ENCODE results near the gene ATXN7L1.

ATXN7L1 gene, protein sequence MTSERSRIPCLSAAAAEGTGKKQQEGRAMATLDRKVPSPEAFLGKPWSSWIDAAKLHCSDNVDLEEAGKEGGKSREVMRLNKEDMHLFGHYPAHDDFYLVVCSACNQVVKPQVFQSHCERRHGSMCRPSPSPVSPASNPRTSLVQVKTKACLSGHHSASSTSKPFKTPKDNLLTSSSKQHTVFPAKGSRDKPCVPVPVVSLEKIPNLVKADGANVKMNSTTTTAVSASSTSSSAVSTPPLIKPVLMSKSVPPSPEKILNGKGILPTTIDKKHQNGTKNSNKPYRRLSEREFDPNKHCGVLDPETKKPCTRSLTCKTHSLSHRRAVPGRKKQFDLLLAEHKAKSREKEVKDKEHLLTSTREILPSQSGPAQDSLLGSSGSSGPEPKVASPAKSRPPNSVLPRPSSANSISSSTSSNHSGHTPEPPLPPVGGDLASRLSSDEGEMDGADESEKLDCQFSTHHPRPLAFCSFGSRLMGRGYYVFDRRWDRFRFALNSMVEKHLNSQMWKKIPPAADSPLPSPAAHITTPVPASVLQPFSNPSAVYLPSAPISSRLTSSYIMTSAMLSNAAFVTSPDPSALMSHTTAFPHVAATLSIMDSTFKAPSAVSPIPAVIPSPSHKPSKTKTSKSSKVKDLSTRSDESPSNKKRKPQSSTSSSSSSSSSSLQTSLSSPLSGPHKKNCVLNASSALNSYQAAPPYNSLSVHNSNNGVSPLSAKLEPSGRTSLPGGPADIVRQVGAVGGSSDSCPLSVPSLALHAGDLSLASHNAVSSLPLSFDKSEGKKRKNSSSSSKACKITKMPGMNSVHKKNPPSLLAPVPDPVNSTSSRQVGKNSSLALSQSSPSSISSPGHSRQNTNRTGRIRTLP

DNA sequence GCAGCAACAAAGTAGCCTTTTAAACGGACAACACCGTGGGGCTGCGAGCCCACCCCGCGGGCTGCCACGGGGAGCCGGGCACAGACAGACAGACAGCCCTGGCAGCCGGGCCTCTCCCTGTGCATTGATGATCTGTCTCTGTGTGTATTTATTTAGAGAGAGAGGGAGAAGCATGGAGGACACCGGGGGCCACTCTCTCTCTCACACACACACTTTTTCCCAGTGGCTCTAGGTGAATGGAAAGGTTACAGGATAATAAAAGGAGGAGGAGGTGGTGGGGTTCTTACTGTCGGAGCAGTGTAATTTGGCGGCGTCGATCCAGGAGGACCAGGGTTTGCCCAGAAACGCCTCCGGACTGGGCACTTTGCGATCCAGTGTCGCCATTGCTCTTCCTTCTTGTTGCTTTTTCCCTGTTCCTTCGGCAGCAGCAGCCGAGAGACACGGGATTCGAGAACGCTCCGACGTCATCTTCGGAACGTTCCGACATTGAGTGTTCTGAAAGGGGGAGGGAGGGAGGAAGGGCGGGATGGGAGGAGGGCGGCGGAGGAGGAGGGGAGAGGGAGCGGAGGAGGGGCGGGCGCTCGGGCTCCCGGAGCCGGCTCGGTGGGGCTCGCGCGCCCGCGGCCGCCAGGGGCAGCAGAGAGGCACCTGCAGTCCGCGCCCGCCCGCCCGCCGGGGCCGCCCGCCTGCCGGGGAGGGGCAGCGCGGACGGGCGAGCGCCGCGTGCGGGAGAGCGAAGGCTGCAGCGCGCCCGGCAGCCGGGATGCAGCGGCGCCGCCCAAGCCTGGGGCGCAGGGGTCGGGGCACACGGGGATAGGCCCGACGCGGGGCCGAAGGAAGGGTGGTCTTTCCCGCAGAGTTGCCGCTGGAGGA, at the start of gene ATXN7L1:
ATXN7L1 (minus strand) TSS at position 509 of the 873 bp plus-strand sequence; CDS start at position 468, 41 bp downstream.
- DNase-seq = peak; percentile 98

DNA sequence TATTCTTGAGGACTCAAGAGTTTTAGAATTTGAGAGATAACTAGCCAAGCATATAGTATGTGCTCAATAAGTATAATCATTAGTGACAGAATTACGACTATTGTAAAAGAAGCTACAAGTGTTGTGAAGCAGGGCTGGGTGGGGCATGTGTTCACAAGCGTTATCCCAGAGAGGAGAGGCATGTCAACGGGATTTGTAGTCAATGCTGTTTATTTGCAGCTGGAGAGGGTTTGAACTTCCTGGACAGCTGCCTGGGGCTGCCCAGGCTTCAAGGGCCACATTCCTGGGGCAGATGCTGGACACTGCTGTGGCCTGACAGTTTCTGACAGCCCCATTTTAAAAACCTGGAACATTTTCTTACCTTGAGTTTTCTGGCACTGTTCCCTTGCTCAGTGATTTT, 49.7 kb upstream of the ATXN7L1 start:
- DNase-seq = no peak

DNA sequence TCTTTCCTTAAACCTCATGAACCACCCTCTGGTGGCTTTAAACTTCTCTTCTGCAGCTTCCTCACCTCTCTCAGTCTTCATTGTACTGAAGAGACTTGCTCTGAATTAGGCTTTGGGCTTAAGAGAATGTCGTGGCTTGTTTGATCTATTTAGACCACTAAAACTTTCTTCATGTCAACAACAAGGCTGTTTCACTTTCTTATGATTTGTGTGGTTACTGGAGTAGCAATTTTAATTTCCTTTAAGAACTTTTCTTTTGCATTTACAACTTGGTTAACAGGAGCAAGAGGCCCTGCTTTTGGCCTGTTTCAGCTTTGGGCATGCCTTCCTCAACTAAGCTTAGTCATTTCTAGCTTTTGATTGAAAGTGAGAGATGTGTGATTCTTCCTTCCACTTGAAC, 48.5 kb upstream of the ATXN7L1 start:
- no peak for DNase-seq

DNA sequence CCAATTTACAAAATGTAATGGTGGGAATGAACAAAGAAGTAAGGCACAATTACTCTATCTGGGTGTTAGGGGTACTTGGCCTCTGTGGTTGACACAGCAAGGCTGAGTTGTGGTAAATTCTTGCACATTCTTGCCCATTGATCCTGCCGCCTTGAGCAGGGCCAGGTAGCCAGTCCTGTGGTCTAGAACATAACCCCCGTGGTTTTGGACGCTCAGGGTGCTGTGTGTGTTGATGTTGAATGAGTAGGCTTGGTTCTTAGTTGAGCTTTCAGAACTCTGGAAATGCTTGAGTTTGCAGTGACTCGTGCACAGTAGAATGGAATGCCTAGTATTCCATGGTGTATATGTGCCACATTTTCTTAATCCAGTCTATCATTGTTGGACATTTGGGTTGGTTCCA, 44.4 kb upstream of the ATXN7L1 start:
- peak; percentile 40 for DNase-seq

DNA sequence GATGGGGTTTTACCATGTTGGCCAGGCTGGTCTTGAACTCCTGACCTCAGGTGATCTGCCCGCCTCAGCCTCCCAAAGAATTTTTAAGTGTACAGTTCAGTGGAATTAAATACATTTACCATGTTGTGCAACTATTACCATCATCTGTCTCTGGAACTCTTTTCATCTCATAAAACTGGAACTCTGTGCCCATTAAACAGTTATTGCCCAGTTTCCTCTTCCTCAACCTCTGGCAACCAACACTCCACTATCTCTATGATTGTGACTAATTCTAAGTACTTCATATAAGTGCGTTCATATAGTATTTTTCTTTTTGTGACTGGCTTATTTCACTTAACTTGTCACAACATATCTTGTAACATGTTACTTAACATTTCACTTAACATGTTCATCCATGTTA, 41.3 kb upstream of the ATXN7L1 start:
- no peak for DNase-seq

DNA sequence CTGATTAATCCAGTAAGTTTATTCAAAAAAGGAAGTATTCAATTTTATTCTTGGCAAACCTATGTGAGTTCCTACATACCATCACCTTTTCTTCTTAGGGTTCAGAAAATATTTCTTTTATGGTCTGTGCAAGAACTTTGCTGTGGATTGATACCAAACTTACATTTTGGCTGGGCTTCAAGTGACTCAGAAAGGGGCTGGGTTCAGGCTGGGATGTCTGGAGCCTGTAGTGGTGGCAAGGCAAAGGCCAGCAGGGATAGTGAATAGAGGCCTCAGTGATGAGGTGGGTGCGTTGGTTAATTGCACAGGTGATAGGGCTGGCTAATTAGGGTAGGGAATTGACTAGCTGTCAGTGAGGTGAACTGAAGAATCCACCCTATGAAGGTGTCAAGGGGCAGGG, 40.2 kb upstream of the ATXN7L1 start:
- peak; percentile 59 for DNase-seq

DNA sequence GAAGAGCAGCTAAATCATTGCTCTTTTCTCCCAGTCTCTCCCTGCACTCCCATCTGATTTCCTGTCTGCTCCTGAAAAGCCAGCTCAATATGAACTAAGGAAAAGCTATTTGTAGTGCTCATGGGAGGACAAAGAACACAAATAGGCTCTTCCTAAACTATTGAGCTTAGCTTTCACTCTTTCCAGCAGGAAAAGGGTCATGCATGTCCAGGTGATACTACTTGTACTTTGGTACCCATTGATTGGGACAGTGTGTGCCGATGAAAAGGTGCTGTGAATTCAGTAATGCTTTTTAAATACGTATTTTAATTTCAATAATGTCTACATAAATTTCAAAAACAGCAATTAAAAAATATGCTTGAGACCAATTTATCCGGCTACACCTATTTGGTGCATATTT, 37.5 kb upstream of the ATXN7L1 start:
- no peak for DNase-seq

DNA sequence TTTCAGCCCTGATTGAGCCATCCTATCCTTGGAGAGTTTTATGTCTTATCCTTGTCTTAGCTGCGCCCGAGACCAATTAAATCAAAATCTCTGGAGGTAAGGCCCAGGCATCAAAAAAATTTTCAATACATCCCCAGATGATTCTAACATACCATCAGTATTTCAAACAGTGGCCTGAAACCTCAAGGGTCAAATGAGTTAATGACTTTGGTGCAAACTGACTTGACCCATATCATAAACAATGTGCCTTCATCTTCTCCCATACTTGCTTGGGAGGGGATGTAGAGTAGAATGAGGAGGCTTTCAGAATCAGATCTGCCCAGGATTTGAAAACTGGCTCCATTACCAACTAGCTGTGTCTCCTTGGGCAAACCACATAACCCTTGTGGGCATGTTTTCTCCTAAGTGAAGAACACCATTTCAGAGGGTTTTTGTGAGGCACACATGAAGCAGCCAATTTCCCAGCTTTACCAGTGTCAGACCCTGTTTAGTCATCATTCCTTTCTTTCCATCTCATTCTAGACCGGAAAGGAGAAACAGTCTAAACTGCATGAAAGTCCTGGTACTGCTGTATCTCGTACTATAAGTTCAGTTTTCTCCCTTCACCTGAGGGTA, 35.7 kb upstream of the ATXN7L1 start:
- DNase-seq = no peak

DNA sequence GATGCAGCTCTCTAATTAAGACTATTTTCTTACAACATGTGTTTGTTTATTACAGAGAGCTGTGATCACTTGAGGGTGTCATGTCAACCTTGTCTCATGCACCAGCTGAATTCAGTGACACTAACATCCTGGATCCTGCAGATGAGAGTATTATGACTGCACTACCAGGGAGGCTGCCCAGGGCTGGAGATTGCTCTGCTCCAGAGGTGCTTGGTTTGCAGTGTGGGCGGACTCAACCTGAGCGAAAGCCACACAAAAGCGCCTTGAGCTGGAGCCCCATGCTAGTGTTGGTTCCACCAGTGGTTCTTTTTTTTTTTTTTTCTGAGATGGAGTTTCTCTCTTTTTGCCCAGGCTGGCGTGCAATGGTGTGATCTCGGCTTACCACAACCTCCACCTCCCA, 33.8 kb upstream of the ATXN7L1 start:
- DNase-seq = no peak

DNA sequence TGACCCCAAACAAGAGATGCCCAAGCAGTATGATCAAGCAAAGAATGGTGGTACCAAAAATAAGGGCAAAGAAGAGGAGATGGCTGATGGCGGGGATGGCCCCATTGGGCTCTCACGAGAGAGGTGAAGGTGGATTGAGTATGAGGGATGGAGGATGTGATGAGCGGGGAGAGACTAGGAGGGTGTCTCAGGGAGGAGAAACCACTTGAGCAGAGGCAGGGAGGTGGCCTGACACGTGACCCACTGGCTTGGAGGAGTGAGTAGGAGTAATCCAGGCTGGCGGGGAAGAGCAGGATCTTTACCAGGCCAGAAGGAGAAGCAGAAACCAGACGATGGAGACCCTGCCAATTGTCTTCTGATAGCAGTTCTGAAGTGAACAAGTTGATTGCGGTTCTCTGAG, 33.3 kb upstream of the ATXN7L1 start:
- no peak for DNase-seq

DNA sequence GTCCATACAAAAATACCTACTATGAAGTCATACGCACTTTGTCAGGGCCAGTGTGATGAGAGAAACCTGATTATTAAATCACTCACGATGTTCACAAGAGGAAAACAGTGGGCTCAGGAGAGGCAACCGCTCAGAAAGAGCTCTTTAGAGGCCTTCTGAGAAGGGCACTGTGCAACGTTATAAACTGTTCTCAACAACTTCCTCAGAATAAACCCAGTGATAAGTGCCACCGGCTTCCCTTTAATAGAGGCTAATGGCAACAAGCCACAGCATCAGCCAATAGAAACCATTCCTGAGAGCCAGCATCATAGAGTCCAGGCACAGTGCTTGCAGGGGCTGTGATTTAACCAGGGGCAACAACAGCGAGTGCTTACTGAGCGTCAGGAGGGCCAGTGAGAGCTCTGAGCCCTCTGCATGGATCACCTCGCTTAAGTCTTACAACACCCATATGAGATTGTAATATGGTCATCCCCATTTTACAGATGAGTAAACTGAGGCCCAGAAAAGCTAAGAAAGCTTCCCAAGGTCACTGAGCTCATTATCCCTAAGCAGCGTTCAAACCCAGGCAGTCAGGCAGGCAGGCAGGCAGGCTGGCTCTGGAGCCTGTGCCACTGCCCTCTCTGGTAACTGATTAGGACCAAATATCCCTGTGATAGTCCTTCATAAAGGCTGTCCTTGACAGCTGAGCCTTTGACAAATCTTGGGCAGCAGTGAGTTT, 30.9 kb upstream of the ATXN7L1 start:
- DNase-seq = no peak

DNA sequence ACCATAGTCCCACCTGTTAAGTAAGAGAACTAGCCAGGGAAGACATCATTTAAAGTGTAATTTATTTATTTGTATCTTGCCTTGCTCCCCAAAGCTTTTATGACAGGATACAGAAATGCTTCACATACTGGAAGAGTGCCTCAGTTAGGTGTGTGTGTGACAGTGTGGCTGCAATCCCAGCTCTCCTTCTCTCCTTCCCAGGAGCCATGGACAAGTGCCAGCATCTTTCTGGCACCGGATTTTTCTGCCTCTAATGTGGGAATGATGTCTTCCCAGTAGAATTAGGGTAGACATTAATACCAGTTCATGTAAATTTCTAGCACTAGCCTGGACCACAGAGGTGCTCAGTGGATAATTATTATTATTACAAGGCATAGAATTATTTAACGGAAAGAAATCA, 30.3 kb upstream of the ATXN7L1 start:
- peak; percentile 31 for DNase-seq

DNA sequence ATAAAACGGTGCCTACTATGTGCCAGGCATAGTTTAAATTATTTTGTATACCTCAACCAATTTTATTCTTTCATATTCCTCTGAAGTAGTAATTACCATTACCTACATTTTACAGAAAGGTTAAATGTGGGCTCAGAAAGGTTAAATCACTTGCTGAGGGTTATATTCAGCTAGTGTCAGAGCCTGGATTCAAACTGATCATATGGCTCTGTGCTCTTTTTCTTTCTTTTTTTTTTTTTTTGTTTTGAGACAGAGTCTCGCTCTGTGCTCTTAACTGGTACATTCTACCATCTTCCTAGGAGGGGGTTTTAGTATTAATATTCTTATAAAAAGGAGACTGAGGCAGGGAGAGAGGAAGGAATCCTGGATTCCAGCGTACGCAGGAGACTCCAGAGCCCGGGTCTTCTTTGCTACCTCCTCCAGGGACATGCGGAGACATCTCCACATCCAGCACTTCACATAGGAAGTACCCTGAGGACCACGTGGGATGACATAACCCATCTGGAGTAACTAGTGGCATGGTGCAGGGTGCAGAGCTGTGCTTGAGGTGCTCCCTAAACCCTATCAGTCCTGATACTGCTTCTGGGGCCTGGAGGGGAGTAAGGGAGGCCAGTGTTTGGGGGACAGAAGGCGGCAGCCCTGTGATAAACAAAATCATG, 29.6 kb upstream of the ATXN7L1 start:
- DNase-seq = no peak

DNA sequence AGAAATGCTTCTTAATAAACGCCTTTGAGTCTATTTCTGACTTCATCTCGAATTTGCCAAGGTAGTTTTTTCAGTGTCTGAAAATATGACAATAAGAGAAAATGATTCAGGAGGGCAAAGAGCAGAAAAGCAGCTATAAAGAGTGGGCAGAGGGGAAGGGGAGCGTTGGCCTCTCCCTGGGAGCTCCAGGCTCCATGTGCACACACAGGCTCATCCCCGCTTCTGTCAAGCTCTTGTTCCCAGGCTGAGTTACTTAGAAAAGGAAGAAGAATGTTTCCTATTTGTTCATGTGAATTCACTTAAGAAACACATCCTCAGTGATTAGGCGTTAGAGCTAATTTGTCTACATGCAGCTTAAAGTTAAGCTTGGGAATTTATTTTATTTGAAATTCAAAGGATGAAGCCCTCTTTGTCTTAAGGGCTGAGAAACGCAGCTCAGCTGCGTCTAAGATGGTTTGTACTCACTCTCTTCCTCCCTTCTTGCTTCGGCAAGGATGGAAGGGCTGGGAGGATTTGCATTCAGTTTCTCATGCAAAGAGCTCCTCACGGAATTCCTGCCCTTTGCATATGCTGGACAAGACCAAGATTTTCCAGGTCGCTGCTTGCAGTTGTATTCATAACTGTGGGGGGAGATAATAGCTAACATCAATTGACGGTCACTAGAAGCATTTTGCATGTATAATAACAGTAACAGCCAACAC, 29.0 kb upstream of the ATXN7L1 start:
- DNase-seq = no peak

DNA sequence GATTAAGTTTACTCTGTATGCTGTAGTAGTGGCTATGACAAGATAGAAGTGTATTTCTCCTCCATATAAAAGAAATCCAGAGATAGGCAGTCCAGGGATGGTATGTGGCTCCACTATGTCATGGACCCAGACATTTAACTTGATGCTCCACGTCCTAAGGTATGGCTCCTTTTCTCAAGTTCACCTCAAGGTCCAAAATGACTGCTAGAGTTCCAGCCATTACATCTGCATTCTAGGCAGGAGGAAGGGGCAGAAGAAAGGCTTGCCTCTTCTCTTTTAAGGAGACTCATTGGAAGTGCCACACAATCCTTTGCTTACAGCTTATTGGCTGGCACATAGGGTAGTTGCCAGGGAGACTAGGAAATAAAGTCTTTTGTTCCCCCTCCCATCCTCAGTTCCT, 27.7 kb upstream of the ATXN7L1 start:
- no peak for DNase-seq

DNA sequence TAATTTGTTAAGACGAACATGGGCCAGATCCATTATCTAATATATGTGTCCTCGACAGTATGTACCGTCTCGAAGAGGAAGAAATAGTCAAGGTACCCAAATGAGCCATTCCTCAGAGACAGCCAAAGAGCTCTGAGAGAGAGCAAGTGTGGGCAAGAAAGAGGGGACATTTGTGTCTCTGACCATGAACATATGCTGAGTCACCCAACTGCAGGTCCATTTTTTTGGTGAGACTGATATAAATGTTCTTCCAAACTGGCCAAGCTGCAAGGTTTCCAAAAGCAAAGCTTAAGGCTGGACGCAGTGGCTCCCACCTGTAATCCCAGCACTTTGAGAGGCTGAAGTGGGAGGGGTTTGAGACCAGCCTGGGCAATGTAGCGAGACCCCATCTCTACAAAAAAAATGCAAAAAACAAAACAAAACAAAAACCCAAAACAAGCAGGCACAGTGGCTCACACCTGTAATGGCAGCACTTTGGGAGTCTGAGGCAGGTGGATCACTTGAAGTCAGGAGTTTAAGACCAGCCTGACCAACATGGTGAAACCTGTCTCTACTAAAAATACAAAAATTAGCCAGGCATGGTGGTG, 26.0 kb upstream of the ATXN7L1 start:
- DNase-seq = no peak

DNA sequence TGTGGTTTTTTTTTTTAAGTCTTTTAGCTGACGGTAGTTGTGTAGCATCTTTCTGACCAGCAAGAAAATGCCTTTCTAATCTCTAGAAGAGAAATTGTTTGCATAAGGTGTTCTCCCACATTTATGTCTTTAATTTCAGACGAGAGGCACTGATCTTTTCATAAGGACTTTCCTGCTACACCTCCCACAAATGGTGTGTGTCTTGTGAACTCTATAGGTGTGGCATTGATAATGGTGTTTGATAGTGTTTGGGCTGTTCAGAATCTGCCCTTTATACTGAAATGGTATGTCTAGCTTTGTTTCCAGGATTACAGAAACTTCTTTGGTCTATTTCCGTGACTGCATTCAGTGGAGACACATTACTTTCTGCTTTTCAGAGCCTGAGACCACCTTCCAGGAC, 21.6 kb upstream of the ATXN7L1 start:
- no peak for DNase-seq

DNA sequence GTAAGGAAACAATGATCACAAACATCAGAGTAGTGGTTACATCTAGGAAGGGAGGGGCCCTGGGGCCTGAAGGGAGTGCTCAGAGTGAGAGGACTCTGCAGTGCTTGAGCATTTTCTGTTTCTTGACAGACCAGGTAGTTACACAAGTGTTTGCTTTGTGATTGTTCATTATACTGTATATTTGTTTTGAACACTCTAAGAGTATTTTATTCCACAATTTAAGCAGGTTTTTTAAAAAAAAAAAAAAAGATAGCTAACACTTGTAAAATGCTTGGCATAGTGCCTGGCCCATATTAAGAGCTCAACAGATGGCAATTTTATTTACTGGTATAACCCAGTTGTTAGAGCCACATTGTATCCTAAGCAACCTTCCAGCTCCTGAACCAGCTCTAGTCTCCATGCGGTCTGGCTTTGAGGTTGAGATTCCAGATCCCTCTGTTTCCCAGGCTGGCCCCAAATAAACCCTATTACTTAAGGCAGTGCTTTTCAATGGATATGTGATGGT, 20.1 kb upstream of the ATXN7L1 start:
- no peak for DNase-seq

DNA sequence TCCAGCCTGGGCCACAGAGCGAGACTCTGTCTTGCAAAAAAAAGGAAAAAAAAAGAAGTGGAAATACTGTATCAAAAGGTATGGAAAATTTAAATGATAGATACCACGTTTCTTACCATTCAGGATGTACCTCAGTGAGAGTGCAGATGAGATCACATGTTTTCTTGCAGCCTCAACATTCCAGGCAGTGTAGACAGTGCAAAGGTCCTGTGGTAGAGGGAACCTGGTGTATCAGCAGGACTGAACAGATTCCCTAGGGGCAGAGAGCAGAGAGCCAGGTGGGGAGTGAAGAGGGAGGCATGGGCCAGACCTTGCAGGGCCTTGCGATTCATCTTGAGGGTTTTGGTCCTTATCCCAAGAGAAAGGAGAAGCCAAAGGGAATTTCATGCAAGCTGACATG, 17.7 kb upstream of the ATXN7L1 start:
- no peak for DNase-seq

DNA sequence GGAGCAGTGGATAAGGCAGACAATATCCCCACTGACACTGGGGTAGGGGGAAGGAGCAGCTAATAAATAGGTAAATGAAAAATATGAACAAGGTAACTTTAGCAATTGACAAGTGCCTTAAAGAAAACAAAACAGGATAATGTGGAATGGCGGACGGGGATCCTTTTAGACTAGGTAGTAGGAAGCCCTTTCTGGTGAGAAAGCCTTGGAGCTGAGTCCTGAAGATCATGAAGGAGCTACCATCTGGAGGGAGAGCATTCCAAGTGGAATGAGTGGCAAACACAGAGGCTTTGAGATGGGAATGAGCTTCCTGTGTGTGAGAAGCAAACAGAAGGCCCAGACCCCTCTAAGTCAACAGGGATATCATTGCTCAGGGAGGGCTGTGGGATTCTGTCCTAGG, 16.0 kb upstream of the ATXN7L1 start:
- no peak for DNase-seq
